Glutamatergic neuron (in vitro differentiated cells): ENCODE measurements around the gene SLC39A2. TPM values are rescaled to one million over a fixed set of nuclear protein-coding genes. Genes with fewer than 3 reads are reported as not detected.

Source experiments
- DNase-seq: peaks from one replicate; pipeline ENCODE4 v3.0.0; 2022
- H3K27ac Mint-ChIP-seq: one replicate; pipeline ENCODE4 v1.8.0; 2020; ENCODE audit warnings: mild to moderate bottlenecking, mixed read lengths, inconsistent platforms; ENCODE audit not compliant: unreplicated experiment
- H3K27me3 Mint-ChIP-seq: one replicate; pipeline ENCODE4 v1.8.0; 2020; ENCODE audit warnings: mild to moderate bottlenecking, moderate library complexity, mixed read lengths, inconsistent platforms; ENCODE audit not compliant: unreplicated experiment
- H3K36me3 Mint-ChIP-seq: one replicate; pipeline ENCODE4 v1.8.0; 2020; ENCODE audit warnings: mild to moderate bottlenecking, mixed read lengths, inconsistent platforms; ENCODE audit not compliant: unreplicated experiment
- H3K4me1 Mint-ChIP-seq: one replicate; pipeline ENCODE4 v1.8.0; 2020; ENCODE audit warnings: mild to moderate bottlenecking, low read depth, mixed read lengths, inconsistent platforms; ENCODE audit not compliant: unreplicated experiment
- H3K4me3 Mint-ChIP-seq: one replicate; pipeline ENCODE4 v1.8.0; 2020; ENCODE audit warnings: mild to moderate bottlenecking, mixed read lengths, inconsistent platforms; ENCODE audit not compliant: unreplicated experiment
- H3K9me3 Mint-ChIP-seq: one replicate; pipeline ENCODE4 v1.8.0; 2020; ENCODE audit warnings: mild to moderate bottlenecking, moderate library complexity, mixed read lengths, inconsistent platforms; ENCODE audit not compliant: unreplicated experiment
- total RNA-seq: library from RNA; stranded (reverse); fragmentation: NEBNext Ultra II Directional; extraction: Animal tissue kit (Norgen Biotek cat#: 25700); gene quantifications from one replicate; pipeline ENCODE4 v1.2.1, GENCODE V29; 2021; ENCODE audit not compliant: unreplicated experiment
- TF ChIP-seq, protein P1 (sequence below): fragments of 200-600 bp; sonication (generic); IDR thresholded peaks from one replicate; pipeline ENCODE4 v1.5.0; 2021; ENCODE audit not compliant: partially characterized antibody, unreplicated experiment

Gene SLC39A2
- total RNA-seq, 1 donor from 2014 or later: not detected

- TF ChIP-seq, protein P1, sequence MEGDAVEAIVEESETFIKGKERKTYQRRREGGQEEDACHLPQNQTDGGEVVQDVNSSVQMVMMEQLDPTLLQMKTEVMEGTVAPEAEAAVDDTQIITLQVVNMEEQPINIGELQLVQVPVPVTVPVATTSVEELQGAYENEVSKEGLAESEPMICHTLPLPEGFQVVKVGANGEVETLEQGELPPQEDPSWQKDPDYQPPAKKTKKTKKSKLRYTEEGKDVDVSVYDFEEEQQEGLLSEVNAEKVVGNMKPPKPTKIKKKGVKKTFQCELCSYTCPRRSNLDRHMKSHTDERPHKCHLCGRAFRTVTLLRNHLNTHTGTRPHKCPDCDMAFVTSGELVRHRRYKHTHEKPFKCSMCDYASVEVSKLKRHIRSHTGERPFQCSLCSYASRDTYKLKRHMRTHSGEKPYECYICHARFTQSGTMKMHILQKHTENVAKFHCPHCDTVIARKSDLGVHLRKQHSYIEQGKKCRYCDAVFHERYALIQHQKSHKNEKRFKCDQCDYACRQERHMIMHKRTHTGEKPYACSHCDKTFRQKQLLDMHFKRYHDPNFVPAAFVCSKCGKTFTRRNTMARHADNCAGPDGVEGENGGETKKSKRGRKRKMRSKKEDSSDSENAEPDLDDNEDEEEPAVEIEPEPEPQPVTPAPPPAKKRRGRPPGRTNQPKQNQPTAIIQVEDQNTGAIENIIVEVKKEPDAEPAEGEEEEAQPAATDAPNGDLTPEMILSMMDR: no peak
- no peaks in the 10 kb centered on the region for H3K27me3 Mint-ChIP-seq
- no peak overlapping the region for H3K4me3 Mint-ChIP-seq
These were observed 2.0 kb upstream of the SLC39A2 start for GRCh38 chr14:20997115-20997514.

DNA sequence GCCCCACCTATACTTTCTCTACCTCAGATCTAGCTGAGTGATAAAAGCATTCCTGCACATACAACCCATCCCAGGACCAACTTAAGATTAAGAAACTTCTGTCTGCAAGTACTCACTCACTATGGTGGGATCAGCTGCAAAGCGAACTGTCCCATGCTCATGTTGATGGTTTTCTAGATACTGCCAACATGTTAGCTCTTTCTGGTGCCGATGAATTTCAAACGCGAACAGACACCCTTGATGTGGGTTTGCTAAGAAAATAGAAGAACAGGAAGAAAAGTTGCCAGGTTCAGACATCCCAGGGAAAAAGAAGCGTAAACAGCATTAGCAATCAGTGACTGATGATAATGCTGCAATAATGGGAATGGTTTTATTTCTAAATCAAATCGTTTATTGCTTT lies 1.5 kb upstream of the SLC39A2 start:
- no peak for DNase-seq
- H3K36me3 Mint-ChIP-seq: no peaks in the 10 kb centered on the region
- H3K27me3 Mint-ChIP-seq: no peaks in the 10 kb centered on the region
- H3K4me3 Mint-ChIP-seq: no peak overlapping the region
- no peaks in the 10 kb centered on the region for H3K4me1 Mint-ChIP-seq
- peaks cover 3% of the 10 kb centered on the region for H3K9me3 Mint-ChIP-seq
- TF ChIP-seq, protein P1: no peak
- no peak overlapping the region for H3K27ac Mint-ChIP-seq

More at GRCh38 chr14:20997115-20997514, 2.0 kb upstream of the SLC39A2 start:
- Mint-ChIP-seq H3K9me3 (peaks cover 3% of the 10 kb centered on the region), H3K36me3 (no peaks in the 10 kb centered on the region), H3K4me1 (no peaks in the 10 kb centered on the region), H3K27ac (no peak overlapping the region)
- no peak for DNase-seq

DNA sequence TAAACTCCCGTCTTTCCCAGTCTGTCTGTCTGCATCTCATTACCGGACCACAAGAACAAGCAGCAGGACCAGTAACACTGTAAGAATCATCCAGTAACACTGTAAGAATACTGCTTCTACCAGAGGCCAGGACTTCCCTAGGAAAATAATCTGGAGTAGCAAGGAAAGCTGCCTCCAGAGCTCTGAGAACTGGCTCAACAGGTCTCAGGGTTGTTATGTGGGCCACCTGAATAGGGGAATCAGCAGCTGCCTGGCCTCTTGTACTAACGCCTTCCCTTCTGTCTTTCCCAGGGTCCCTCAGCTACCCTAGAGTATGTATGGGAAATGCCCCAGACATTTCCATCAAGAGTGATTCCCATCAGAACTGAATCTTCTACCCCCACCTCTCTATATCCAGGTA lies 954 bp upstream of the SLC39A2 start:
- Mint-ChIP-seq H3K9me3 (peaks cover 3% of the 10 kb centered on the region), H3K27ac (no peak overlapping the region), H3K36me3 (no peaks in the 10 kb centered on the region), H3K4me1 (no peaks in the 10 kb centered on the region), H3K4me3 (no peak overlapping the region), H3K27me3 (no peaks in the 10 kb centered on the region)
- DNase-seq: no peak
- TF ChIP-seq, protein P1: no peak

GRCh38 chr14:20999591-20999990 lies 498 bp downstream of the SLC39A2 start:
- no peak overlapping the region for H3K4me3 Mint-ChIP-seq
- no peaks in the 10 kb centered on the region for H3K27me3 Mint-ChIP-seq
- H3K36me3 Mint-ChIP-seq: no peaks in the 10 kb centered on the region
- TF ChIP-seq, protein P1: no peak
- H3K9me3 Mint-ChIP-seq: peaks cover 3% of the 10 kb centered on the region
- H3K4me1 Mint-ChIP-seq: peaks cover 5% of the 10 kb centered on the region
- no peak for DNase-seq
- H3K27ac Mint-ChIP-seq: no peak overlapping the region

GRCh38 chr14:21001218-21001617 lies 2.1 kb downstream of the SLC39A2 start:
- peaks cover 5% of the 10 kb centered on the region for H3K4me1 Mint-ChIP-seq
- H3K36me3 Mint-ChIP-seq: no peaks in the 10 kb centered on the region
- H3K9me3 Mint-ChIP-seq: peaks cover 3% of the 10 kb centered on the region
- H3K27ac Mint-ChIP-seq: no peak overlapping the region
- H3K4me3 Mint-ChIP-seq: no peak overlapping the region
- H3K27me3 Mint-ChIP-seq: no peaks in the 10 kb centered on the region
- TF ChIP-seq, protein P1: no peak
- no peak for DNase-seq
